ENCODE results near the gene HOOK2. TPM values are rescaled to one million over a fixed set of nuclear protein-coding genes. Genes with fewer than 3 reads are reported as not detected.

HOOK2 gene
- polyA plus RNA-seq, 1 donor from 2014 or later, result 28.4 TPM

DNA sequence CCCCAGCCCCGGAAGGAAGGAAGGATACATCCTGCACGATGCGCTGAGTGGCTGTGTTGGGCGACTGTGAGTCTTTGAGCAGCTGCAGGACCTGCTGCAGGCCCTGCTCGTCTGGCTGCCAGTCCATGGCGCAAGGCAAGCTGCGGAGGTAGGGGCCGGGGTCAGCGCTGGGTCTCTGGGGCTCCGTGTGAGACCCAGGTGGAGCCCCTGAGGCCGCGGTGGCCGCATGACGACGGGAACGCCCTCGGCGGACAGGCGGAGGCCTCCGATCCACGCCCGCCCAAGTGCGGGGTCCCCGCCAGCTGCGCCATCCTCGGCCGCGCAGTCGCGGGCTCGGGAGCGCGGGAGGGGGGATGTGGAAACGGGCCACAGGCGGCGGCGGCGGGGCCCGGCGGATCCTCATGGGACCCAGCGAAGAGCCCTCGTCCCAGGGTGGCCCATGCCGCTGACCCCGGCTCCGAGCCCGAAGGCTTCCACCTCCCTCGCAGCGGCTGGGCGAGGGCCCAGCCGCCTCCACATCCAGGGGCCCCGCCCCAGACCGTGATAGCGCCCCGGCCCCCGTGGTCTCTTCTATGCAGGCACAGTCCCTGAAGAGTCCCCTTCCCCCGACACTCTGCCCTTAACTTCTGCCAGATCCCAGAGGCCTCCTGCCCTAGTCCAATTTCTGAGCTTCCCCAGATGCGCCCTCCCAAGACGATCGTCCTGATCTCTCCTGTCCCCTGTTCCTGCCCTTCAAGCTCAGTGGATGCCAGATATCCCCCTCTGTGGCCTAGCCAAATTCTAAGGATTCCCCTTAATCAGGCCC lies 54.3 kb downstream of the HOOK2 start:
- H3K4me3 ChIP-seq (ENCODE audit: low read length), result peak overlapping the region; percentile 85
- H3K79me2 ChIP-seq (replicated peaks; ENCODE audit: insufficient read depth, low read length), result peaks cover 27% of the 10 kb centered on the region
- no peak overlapping the region for H2AFZ ChIP-seq (ENCODE audit: low read depth, low read length)
- H4K20me1 ChIP-seq (ENCODE audit: insufficient read depth), result no peaks in the 10 kb centered on the region
- H3K9me2 ChIP-seq (ENCODE audit: insufficient read depth, low read length), result no peaks in the 10 kb centered on the region
- H3K27me3 ChIP-seq (ENCODE audit: insufficient read depth, low read depth, low read length), result no peaks in the 10 kb centered on the region
- H3K4me2 ChIP-seq (ENCODE audit: low read length), result peak overlapping the region; percentile 96
- H3K9me3 ChIP-seq (ENCODE audit: low read length), result no peaks in the 10 kb centered on the region
- peaks cover 5% of the 10 kb centered on the region for H3F3A ChIP-seq (ENCODE audit: insufficient read depth, low read length, poor library complexity, severe bottlenecking)
- no peak for TF ChIP-seq SMC3 (conservative IDR thresholded peaks at IDR 0.05; ENCODE audit: poor library complexity)
- TF ChIP-seq POLR2AphosphoS5 (IDR thresholded peaks at IDR 0.05), result no peak
- TF ChIP-seq RAD21 (conservative IDR thresholded peaks at IDR 0.05), result no peak
- no peaks in the 10 kb centered on the region for H3K36me3 ChIP-seq (ENCODE audit: insufficient read depth, low read length)
- H3K27ac ChIP-seq (ENCODE audit: low read length), result peak overlapping the region; percentile 87
- peak overlapping the region; percentile 87 for H3K9ac ChIP-seq (ENCODE audit: low read length)

DNA sequence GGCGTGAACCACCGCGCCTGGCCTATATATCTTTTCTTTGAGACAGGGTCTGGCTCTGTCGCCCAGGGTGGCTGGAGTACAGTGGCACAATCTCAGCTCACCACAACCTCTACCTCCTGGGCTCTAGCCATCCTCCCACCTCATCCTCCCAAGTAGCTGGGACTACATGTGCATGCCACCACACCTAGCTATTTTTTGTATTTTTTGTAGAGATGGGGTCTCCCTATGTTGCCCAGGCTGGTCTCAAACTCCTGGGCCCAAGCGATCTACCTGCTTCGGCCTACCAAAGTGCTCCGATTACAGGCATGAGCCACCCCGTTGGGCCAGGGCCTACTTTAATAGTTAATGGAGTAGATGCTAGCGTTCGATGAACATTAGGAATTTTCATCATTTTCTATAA lies 55.1 kb downstream of the HOOK2 start:
- peak overlapping the region; percentile 85 for H3K4me3 ChIP-seq (ENCODE audit: low read length)
- peaks cover 5% of the 10 kb centered on the region for H3F3A ChIP-seq (ENCODE audit: insufficient read depth, low read length, poor library complexity, severe bottlenecking)
- no peak for TF ChIP-seq POLR2AphosphoS5 (IDR thresholded peaks at IDR 0.05)
- no peak for TF ChIP-seq RAD21 (conservative IDR thresholded peaks at IDR 0.05)
- no peak for TF ChIP-seq TAF1 (IDR thresholded peaks at IDR 0.05; ENCODE audit: low read depth)
- TF ChIP-seq EZH2 (IDR thresholded peaks at IDR 0.05; ENCODE audit: borderline replicate concordance, insufficient read depth, low read length, poor library complexity, severe bottlenecking), result no peak
- TF ChIP-seq SMC3 (conservative IDR thresholded peaks at IDR 0.05; ENCODE audit: poor library complexity), result no peak
- TF ChIP-seq, protein P1, sequence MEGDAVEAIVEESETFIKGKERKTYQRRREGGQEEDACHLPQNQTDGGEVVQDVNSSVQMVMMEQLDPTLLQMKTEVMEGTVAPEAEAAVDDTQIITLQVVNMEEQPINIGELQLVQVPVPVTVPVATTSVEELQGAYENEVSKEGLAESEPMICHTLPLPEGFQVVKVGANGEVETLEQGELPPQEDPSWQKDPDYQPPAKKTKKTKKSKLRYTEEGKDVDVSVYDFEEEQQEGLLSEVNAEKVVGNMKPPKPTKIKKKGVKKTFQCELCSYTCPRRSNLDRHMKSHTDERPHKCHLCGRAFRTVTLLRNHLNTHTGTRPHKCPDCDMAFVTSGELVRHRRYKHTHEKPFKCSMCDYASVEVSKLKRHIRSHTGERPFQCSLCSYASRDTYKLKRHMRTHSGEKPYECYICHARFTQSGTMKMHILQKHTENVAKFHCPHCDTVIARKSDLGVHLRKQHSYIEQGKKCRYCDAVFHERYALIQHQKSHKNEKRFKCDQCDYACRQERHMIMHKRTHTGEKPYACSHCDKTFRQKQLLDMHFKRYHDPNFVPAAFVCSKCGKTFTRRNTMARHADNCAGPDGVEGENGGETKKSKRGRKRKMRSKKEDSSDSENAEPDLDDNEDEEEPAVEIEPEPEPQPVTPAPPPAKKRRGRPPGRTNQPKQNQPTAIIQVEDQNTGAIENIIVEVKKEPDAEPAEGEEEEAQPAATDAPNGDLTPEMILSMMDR (IDR thresholded peaks at IDR 0.05; ENCODE audit: poor library complexity, severe bottlenecking), result no peak
- TF ChIP-seq, protein P2, sequence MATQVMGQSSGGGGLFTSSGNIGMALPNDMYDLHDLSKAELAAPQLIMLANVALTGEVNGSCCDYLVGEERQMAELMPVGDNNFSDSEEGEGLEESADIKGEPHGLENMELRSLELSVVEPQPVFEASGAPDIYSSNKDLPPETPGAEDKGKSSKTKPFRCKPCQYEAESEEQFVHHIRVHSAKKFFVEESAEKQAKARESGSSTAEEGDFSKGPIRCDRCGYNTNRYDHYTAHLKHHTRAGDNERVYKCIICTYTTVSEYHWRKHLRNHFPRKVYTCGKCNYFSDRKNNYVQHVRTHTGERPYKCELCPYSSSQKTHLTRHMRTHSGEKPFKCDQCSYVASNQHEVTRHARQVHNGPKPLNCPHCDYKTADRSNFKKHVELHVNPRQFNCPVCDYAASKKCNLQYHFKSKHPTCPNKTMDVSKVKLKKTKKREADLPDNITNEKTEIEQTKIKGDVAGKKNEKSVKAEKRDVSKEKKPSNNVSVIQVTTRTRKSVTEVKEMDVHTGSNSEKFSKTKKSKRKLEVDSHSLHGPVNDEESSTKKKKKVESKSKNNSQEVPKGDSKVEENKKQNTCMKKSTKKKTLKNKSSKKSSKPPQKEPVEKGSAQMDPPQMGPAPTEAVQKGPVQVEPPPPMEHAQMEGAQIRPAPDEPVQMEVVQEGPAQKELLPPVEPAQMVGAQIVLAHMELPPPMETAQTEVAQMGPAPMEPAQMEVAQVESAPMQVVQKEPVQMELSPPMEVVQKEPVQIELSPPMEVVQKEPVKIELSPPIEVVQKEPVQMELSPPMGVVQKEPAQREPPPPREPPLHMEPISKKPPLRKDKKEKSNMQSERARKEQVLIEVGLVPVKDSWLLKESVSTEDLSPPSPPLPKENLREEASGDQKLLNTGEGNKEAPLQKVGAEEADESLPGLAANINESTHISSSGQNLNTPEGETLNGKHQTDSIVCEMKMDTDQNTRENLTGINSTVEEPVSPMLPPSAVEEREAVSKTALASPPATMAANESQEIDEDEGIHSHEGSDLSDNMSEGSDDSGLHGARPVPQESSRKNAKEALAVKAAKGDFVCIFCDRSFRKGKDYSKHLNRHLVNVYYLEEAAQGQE (IDR thresholded peaks at IDR 0.05; ENCODE audit: borderline replicate concordance), result no peak
- TF ChIP-seq EP300 (conservative IDR thresholded peaks at IDR 0.05; ENCODE audit: poor library complexity, severe bottlenecking), result no peak
- TF ChIP-seq MXI1 (conservative IDR thresholded peaks at IDR 0.05; ENCODE audit: poor library complexity, severe bottlenecking), result no peak
- H3K9me3 ChIP-seq (ENCODE audit: low read length), result no peaks in the 10 kb centered on the region
- H3K9me2 ChIP-seq (ENCODE audit: insufficient read depth, low read length), result no peaks in the 10 kb centered on the region
- no peaks in the 10 kb centered on the region for H3K36me3 ChIP-seq (ENCODE audit: insufficient read depth, low read length)
- H2AFZ ChIP-seq (ENCODE audit: low read depth, low read length), result no peak overlapping the region
- no peak overlapping the region for H3K4me2 ChIP-seq (ENCODE audit: low read length)
- H3K27me3 ChIP-seq (ENCODE audit: insufficient read depth, low read depth, low read length), result no peaks in the 10 kb centered on the region
- peaks cover 27% of the 10 kb centered on the region for H3K79me2 ChIP-seq (replicated peaks; ENCODE audit: insufficient read depth, low read length)
- no peaks in the 10 kb centered on the region for H4K20me1 ChIP-seq (ENCODE audit: insufficient read depth)
- peak overlapping the region; percentile 87 for H3K9ac ChIP-seq (ENCODE audit: low read length)
- peak overlapping the region; percentile 87 for H3K27ac ChIP-seq (ENCODE audit: low read length)

Data from neural cell (in vitro differentiated cells).